Measurements from ENCODE around the gene TRIM14.
"Not testable (repeated sequence)": the region's sequence is repeated elsewhere in the genome, so short reads cannot be mapped to it uniquely, and the experiment has no call there.

TRIM14 gene

DNA sequence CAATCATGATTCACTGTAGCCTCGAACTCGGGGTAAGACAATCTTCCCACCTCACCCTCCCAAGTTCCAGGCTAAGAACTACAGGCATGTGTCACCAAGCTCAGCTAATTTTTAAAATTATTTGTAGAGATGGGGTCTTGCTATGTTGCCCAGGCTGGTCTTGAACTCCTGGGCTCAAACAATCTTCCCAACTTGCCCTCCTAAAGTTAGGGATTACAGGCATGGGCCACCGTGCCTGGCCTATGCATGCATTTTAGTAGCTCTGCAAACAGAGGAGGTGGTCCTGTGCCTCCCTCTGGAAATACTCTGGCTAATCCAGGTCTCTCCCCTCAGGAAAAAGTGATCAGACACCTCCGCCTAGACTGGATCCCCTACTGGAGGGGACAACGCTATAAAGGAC is 21.5 kb upstream of the TRIM14 start:
- no peak for DNase-seq

DNA sequence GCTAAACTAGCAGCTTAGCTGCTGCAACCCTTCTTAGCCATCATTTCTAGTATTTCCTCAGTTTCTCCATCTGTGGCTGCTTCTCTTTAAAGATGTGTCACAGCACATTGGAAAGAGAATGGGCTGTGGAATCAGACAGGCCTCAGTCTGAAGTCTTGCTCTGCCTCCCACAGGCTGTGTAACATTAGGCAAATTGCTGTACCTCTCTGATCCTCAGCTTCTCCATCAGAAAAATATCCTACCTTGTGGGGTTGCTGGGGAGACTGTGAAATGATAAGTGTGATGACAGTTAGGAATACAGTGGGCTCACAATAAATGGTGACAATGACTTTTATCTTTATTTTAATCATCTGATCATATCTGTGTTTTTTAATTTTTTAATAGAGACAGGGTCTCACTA is 17.5 kb upstream of the TRIM14 start:
- DNase-seq: no peak

- DNase-seq: no peak
These were observed 16.9 kb upstream of the TRIM14 start for GRCh38 chr9:98135938-98136337.

- no peak for DNase-seq
These were observed 16.5 kb upstream of the TRIM14 start for GRCh38 chr9:98135558-98135934.

- no peak for DNase-seq
These were observed 15.9 kb upstream of the TRIM14 start for GRCh38 chr9:98134702-98135557.

GRCh38 chr9:98132806-98133631 is 14.0 kb upstream of the TRIM14 start:
- no peak for DNase-seq

DNA sequence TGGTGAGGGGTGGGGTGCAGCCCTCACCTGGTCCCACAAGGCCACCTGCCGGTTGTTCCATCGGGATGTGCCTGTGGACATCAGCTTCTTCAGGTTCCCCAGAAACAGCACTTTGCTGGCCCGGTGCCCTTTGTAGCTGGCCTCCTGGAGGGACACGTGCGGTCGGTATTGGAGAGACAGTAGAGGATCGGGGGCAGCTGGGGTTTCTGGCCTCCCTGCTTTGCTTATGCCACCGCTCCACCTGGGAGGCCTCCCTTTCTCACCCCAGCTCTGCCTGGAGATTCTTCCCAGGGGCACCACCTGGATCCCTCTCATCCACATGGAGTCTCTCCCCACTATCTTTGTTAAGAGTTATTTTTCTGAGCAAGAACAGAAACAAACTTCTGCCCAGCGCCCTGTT is 13.1 kb upstream of the TRIM14 start:
- DNase-seq: no peak

- DNase-seq: no peak
These were observed 11.7 kb upstream of the TRIM14 start for GRCh38 chr9:98130576-98131228.

- DNase-seq: not testable (repeated sequence)
These were observed 11.0 kb upstream of the TRIM14 start for GRCh38 chr9:98130060-98130459.

- DNase-seq: no peak
These were observed 10.4 kb upstream of the TRIM14 start for GRCh38 chr9:98129451-98129881.

GRCh38 chr9:98128316-98128715 is 9.3 kb upstream of the TRIM14 start:
- no peak for DNase-seq

DNA sequence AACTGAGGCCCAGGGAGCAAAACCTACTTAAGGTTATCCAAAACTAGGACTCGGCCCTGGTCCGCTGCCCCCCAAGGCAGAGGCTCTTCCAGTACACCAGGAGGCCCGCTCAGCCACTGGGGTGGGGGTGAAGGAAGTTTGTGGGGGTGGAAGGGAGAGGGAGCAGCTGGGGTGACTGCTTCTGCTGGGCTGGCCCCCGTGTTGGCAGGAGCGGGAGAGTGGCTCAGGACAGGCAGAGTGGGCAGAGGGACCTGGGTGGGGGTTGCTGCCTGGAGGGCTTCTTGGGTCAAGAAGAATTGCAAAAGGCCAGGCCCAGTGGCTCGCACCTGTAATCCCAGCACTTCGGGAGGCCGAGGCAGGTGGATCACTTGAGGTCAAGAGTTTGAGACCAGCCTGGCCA is 8.2 kb upstream of the TRIM14 start:
- no peak for DNase-seq

DNA sequence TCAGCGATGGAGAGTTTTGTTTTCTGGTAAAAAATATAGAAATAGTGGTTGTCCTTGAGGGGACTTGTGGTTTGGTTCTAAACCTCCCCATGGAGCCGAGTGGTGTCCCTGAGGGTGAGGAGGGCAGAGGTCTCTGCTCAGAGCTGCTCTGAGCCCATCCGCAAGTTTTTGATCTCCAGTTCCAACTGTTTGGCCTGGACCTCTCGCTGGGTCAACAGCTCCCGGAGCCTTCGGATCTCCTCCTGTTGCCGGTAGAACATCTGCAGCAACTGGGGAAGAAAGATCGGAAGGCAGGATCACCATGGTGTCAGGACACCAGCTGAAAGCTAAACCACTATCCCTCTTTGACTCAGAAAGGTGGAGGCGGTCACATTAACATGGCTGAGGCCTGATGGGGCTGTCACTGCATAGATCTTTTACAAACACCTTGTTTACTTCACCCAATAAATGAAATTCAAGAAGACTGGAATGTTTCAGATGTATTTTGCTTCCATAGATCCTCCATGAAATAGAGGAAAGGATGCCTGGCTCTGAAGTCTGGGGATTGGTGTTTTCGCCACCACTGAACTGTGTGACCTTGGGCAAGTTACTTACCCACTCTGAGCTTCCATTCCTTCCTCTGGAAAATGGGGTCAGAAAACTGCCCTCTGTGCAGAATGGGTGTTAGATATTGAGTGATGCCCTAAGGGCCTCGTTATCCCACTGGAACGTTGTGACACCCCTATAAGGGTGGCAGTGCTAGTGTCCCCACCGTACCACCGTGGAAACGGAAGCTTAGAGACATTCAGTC is 5.8 kb upstream of the TRIM14 start:
- no peak for DNase-seq

- DNase-seq: not testable (repeated sequence)
These were observed 5.1 kb upstream of the TRIM14 start for GRCh38 chr9:98124091-98124490.

GRCh38 chr9:98121058-98121457 is 2.0 kb upstream of the TRIM14 start:
- peak; percentile 37 for DNase-seq

DNA sequence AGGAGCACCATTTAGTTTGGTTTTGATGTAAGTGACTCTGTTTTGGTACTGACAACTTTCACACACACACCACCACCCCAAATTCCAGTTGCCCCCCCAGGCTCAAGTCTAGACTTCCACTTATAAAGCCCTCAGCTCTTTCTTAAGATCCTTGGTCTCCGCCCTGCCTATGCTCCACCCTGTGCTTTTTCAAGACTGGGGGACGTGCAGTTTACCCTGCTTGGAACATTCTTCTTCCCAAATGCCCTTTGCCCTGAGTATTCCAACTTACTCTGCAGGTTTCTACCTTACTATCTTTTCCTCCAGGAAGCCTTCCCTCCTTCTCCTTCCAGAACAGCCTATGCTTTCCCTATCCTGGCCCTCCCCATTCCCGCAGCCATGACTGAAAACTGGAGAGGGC is 1.5 kb upstream of the TRIM14 start:
- peak; percentile 18 for DNase-seq

- DNase-seq: peak; percentile 69
These were observed 910 bp downstream of the TRIM14 start for GRCh38 chr9:98117984-98118639.

GRCh38 chr9:98117097-98117496 is 1.9 kb downstream of the TRIM14 start:
- not testable (repeated sequence) for DNase-seq

DNA sequence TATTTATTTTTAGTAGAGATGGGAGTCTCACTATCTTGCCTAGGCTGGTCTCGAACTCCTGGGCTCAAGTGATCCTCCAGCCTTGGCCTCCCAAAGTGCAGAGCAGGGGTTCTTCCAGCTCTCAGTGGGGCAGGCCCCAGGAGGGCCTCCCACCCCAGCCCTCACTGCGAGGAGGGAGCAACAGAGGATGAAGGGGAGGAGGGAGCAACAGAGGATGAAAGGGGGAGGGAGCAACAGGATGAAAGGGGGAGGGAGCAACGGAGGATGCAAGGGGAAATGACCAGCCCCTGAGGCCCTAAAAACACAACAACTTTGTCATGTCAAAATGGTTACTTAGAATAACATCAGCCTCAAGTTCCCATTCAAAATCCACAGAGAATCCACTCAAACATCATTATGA is 10.0 kb downstream of the TRIM14 start:
- peak; percentile 37 for DNase-seq

DNA sequence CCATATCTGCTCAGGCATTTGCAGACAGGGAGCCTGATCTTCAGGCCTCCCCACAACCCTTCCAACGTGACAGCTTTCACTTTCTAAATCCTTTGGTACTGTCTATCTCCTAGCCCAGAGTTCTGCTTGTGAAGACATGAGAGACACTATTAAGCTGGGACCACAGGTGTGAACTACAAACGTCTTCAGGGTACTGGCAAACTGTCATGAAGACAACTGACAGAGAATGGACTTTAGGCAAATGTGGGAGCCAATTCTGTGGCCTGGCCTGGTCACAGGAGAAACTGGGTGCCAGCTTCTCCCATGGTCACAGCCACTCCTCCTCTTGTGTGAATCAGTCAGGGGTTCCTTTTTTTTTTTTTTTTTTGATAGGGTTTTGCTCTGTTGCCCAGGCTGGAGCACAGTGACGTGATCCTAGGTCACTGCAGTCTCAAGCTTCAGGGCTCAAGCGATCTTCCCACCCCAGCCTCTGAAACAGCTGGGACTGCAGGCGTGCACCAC is 10.4 kb downstream of the TRIM14 start:
- DNase-seq: peak; percentile 57

GRCh38 chr9:98107926-98108325 is 11.1 kb downstream of the TRIM14 start:
- DNase-seq: no peak

DNA sequence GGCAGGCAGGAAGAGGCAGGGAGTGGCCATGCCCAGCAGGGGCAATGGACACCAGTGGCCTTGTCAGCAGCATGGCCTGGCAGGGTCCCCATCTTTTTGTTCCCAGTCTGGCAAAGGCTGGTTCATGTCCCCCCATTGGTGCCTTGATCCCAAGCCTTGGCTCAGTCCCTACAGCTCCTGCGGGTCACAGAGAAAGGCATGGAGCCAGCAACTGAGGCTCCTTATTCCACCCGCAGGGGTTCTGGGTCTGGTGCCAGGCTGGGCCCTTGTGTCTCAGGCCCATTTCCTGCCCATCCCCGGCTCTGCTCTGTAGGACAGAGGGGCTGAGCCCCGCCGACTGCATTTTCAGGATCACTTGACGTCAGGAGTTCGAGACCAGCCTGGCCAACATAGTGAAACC is 14.0 kb downstream of the TRIM14 start:
- no peak for DNase-seq

Measured in CD4-positive, alpha-beta T cell treated with Interleukin-17A for 4 hours (primary cell).